ENCODE measurements around the gene MTARC2.

GRCh38 chr1:220788900-220789299 lies 40.8 kb downstream of the MTARC2 start:
- TF ChIP-seq, protein P1, sequence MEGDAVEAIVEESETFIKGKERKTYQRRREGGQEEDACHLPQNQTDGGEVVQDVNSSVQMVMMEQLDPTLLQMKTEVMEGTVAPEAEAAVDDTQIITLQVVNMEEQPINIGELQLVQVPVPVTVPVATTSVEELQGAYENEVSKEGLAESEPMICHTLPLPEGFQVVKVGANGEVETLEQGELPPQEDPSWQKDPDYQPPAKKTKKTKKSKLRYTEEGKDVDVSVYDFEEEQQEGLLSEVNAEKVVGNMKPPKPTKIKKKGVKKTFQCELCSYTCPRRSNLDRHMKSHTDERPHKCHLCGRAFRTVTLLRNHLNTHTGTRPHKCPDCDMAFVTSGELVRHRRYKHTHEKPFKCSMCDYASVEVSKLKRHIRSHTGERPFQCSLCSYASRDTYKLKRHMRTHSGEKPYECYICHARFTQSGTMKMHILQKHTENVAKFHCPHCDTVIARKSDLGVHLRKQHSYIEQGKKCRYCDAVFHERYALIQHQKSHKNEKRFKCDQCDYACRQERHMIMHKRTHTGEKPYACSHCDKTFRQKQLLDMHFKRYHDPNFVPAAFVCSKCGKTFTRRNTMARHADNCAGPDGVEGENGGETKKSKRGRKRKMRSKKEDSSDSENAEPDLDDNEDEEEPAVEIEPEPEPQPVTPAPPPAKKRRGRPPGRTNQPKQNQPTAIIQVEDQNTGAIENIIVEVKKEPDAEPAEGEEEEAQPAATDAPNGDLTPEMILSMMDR (IDR thresholded peaks at IDR 0.05) = no peak
- TF ChIP-seq EP300 (IDR thresholded peaks at IDR 0.05) = no peak
